Urinary bladder (tissue), 4 donors: ENCODE data around the gene GPRC5C. TPM values are rescaled to one million over a fixed set of nuclear protein-coding genes. Genes with fewer than 3 reads are reported as not detected.
A peak's percentile ranks its signal among the peaks of the same experiment; 100 is the strongest.

Experiments used
- DNase-seq: peaks from one replicate; pipeline ENCODE4 v3.0.0-alpha.2; 2015; ENCODE audit errors: extremely low spot score
- H3K27ac ChIP-seq: one replicate; pipeline ENCODE4 v1.5.1; 2013; ENCODE audit warnings: low read depth, mild to moderate bottlenecking, moderate library complexity
- H3K36me3 ChIP-seq: one replicate; pipeline ENCODE4 v1.6.1; 2013; ENCODE audit warnings: mild to moderate bottlenecking, moderate library complexity; ENCODE audit not compliant: insufficient read depth
- H3K4me1 ChIP-seq: one replicate; pipeline ENCODE4 v1.6.1; 2013; ENCODE audit warnings: mild to moderate bottlenecking, moderate library complexity; ENCODE audit not compliant: insufficient read depth
- H3K4me3 ChIP-seq: one replicate; pipeline ENCODE4 v1.5.1; 2013; ENCODE audit warnings: low read depth, low read length
- WGBS: extraction: QIAGEN DNeasy Blood & Tissue Kit; methylation state at CpG from one replicate; pipeline ENCODE4 v1.1.7; 2013; 5-methylcytosine and 5-hydroxymethylcytosine counted together
- polyA plus RNA-seq: library from polyadenylated mRNA; stranded (reverse); fragments of 200-250 nt; gene quantifications from one replicate; pipeline ENCODE4 v1.2.3, GENCODE V29; 2013
- total RNA-seq: library from RNA; depleted of rRNA; stranded (reverse); fragments of >200 nt; gene quantifications from one replicate; pipeline ENCODE4 v1.2.3, GENCODE V29; 2014
- donor health status: healthy with polysubstance abuse.
- donor health status: healthy.

Gene GPRC5C
- total and polyA plus RNA-seq, 2 donors = 27.0 to 40.6 TPM

- H3K36me3 ChIP-seq = no peaks in the 10 kb centered on the region
- no peak overlapping the region for H3K4me3 ChIP-seq
- no peak for DNase-seq
- 60% methylated on average over 31 of the region's 31 CpGs for WGBS
- no peaks in the 10 kb centered on the region for H3K4me1 ChIP-seq
- H3K27ac ChIP-seq = peak overlapping the region; percentile 30
Observed at GRCh38 chr17:74446551-74447500, 14.9 kb downstream of the GPRC5C start.

DNA sequence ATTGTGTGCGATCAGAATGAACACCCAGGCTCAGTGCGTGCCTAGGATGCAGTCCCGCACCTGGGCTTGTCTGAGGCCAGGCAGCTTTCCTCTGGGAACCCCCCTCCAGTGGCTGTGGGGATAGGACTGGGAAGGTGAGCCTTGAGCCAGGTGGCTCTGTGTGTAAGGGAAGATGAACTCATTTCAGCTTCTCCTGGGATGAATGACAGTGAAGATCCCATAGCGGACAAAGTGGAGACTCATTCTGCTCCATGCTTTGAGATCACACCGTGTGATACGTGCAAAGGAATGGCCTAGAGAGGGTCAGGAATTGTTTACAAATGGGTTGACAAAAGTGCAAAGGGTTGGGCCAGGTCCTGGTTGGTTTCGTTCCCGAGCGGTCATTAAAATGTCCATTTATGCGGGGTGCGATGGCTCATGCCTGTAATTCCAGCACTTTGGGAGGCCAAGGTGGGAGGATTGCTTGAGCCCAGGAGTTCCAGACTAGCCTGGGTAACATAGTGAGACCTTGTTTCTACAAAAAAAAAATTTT lies 15.8 kb downstream of the GPRC5C start:
- Histone ChIP-seq H3K4me1 (no peaks in the 10 kb centered on the region), H3K36me3 (no peaks in the 10 kb centered on the region), H3K27ac (no peak overlapping the region), H3K4me3 (no peak overlapping the region)
- DNase-seq = no peak
- WGBS = 90% methylated on average over 11 of the region's 11 CpGs

DNA sequence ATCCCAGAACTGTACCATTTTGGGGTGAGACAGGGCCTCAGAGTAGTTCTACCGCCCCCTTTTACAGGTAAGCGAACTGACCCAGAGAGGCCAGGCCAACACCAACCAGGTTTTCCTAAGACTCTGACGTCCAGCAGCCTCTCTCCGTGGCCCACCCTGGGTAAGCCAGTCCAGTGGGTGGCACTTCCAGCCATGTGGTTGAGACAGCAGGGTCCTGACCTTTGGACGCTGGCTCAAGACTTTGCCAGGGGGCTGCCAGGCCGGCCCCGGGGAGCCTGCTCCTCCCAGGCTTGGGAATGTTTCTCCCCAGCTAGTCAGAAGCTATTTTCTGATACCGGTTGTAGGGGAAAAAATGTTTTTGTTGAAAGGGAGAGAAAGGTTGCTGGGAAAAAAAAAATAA lies 16.9 kb downstream of the GPRC5C start:
- 79% methylated on average over 8 of the region's 8 CpGs for WGBS
- Histone ChIP-seq H3K4me1 (peaks cover 3% of the 10 kb centered on the region), H3K4me3 (no peak overlapping the region), H3K36me3 (no peaks in the 10 kb centered on the region), H3K27ac (no peak overlapping the region)
- no peak for DNase-seq

GRCh38 chr17:74449306-74449705 lies 17.4 kb downstream of the GPRC5C start:
- 83% methylated on average over 11 of the region's 11 CpGs for WGBS
- DNase-seq = no peak
- Histone ChIP-seq H3K36me3 (no peaks in the 10 kb centered on the region), H3K4me1 (peaks cover 3% of the 10 kb centered on the region), H3K27ac (no peak overlapping the region), H3K4me3 (no peak overlapping the region)

DNA sequence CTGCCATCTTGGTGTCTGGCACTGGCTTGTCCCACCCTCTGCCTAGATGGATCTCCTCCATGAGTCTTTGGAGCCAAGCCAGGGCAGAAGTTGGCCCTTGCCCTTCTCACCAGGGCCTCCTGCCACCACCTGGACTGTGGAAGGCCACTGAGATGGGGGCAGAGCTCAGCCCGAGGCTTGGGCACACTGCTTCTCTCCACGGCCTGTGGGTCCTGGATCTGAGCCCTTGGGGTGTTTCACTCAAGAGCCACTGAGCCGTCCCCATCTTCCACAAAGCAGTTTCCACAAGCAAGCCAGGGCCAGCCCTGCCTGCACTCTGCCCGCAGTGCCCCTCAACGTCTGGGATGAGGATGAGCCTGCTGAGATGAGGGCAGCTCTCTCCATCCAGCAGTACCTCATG lies 17.9 kb downstream of the GPRC5C start:
- H3K4me3 ChIP-seq = no peak overlapping the region
- DNase-seq = no peak
- no peak overlapping the region for H3K27ac ChIP-seq
- 94% methylated on average over 5 of the region's 5 CpGs for WGBS
- H3K4me1 ChIP-seq = peaks cover 3% of the 10 kb centered on the region
- no peaks in the 10 kb centered on the region for H3K36me3 ChIP-seq

DNA sequence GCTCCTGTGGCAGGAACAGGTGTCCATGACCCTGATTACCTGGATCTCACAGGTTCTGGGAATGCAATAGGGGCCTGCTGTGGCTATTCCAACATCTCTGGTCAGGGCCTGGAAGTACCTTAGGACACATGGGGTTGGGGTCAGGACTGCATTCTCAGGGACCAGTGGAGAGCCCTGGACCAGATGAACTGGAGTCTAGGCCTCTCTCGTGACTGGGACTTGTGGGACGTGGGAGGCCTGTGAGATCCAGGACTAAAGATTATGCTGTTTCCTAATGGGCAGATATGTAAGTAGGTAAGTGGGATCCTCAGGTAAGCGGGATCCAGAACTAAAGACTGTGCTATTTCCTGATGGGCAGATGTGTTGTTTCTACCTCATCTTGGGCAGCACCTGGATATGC lies 18.3 kb downstream of the GPRC5C start:
- no peaks in the 10 kb centered on the region for H3K36me3 ChIP-seq
- no peak for DNase-seq
- no peak overlapping the region for H3K27ac ChIP-seq
- H3K4me3 ChIP-seq = no peak overlapping the region
- H3K4me1 ChIP-seq = peaks cover 3% of the 10 kb centered on the region
- WGBS = 95% methylated on average over 3 of the region's 3 CpGs

DNA sequence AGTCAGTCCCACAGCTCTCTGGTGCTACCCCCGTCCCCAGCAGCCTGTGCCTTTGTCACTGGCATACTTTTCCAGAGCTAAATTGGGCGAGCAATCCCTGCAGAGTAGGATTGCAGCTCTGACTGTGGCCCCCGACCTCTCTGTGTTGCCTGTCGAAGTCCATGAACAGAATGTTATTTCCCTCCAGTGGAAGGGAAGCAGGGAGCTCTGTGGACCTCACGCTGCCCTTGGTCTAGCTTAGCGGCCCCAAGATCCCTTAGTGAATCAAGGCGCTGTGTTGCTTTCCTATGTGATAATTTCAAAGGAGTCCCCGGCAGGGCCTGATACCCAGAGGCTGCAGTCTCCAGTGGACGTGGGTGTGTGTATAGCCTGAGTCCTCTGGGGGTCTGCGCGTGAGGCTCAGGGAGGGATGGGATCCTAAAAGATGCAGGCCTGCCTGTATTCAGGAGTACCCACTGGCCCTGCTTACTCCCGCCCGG lies 19.1 kb downstream of the GPRC5C start:
- Histone ChIP-seq H3K27ac (no peak overlapping the region), H3K36me3 (no peaks in the 10 kb centered on the region), H3K4me3 (no peak overlapping the region), H3K4me1 (peaks cover 3% of the 10 kb centered on the region)
- 90% methylated on average over 13 of the region's 13 CpGs for WGBS
- DNase-seq = no peak

GRCh38 chr17:74451557-74451956 lies 19.7 kb downstream of the GPRC5C start:
- Histone ChIP-seq H3K27ac (no peak overlapping the region), H3K4me3 (no peak overlapping the region), H3K36me3 (no peaks in the 10 kb centered on the region), H3K4me1 (peaks cover 3% of the 10 kb centered on the region)
- no peak for DNase-seq
- 73% methylated on average over 6 of the region's 6 CpGs for WGBS

DNA sequence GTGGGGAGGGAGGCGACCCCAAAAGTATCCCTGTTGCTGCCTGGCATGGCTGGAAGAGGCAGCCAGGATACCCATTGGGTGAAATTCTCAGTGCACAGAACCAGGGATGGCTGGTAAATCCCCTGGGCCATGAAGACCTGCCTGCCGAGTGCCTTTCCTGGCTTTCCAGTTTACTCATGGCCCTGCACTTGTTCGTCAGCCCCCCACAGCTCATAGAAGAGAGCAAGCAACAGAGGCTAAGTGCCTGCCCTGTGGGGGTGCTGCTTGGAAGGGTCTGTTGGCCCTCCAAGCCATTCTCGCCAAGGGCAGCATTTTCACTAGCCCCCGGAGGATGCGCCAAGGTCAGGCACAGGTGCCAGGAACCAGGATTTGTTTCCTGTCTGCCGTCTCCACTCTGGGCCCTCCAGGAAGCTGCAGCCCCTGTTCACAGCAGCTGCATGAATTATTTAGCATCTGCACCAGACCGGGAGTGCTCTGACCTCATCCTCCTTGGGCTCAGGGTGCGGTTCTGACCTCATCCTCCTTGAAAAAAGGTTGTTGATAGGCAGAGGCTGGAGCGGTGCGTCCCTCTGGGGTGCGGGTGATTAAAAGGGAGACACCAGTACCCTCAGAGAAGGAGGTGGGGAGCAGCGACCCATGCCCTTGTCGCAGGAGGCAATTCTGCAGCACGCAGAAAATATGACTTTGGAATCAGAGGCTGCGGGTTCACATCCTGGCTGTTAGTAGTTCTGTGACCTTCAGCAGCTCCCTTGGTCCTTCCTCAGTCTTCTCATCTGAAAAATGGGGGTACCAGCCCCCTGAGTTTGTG lies 20.3 kb downstream of the GPRC5C start:
- no peaks in the 10 kb centered on the region for H3K36me3 ChIP-seq
- no peak for DNase-seq
- peak overlapping the region; percentile 27 for H3K27ac ChIP-seq
- H3K4me1 ChIP-seq = peaks cover 3% of the 10 kb centered on the region
- H3K4me3 ChIP-seq = no peak overlapping the region
- WGBS = 65% methylated on average over 16 of the region's 16 CpGs

- WGBS = 57% methylated on average over 22 of the region's 22 CpGs
- H3K4me1 ChIP-seq = peaks cover 3% of the 10 kb centered on the region
- no peak for DNase-seq
Observed at GRCh38 chr17:74452841-74453661, 21.2 kb downstream of the GPRC5C start.

DNA sequence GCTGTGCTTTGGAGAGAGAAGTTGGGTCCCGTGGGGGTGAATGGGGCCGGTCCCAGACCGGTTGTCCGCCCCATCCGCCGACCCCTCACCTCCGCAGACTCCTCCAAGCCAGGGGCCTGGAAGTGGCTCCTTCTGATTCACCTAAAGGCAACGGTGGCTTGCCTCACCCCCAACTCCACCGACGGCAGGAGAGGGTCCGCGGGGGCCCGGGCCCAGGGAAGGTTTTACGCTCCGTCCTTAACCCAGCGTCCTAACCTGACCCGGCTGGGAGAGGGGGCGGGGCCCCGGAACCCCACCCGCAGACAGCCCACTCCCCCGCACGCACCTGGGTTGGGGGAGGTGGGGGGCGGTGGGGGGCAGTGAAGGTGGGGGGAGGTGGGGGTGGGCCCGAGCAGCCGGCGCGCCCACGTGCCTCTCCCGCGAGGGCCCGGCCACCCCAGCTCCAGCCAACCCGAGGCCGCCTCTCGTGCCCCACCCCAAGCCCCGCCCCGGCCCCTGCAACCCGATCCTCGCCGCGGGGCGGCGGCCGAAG lies 21.8 kb downstream of the GPRC5C start:
- no peak overlapping the region for H3K27ac ChIP-seq
- H3K4me1 ChIP-seq = peaks cover 3% of the 10 kb centered on the region
- WGBS = 3% methylated on average over 43 of the region's 43 CpGs
- peak overlapping the region; percentile 36 for H3K4me3 ChIP-seq
- DNase-seq = no peak
- no peaks in the 10 kb centered on the region for H3K36me3 ChIP-seq

More at GRCh38 chr17:74452841-74453661, 21.2 kb downstream of the GPRC5C start:
- Histone ChIP-seq H3K27ac (no peak overlapping the region), H3K4me3 (peak overlapping the region; percentile 36), H3K36me3 (no peaks in the 10 kb centered on the region)

GRCh38 chr17:74454197-74455024 lies 22.5 kb downstream of the GPRC5C start:
- whole genome bisulfite sequencing = 13% methylated on average over 40 of the region's 40 CpGs
- Histone ChIP-seq H3K4me1 (peaks cover 3% of the 10 kb centered on the region), H3K27ac (peak overlapping the region; percentile 87), H3K36me3 (no peaks in the 10 kb centered on the region), H3K4me3 (peak overlapping the region; percentile 36)
- no peak for DNase-seq
